RCC 7860 (cell line): ENCODE measurements around the gene ACTR6.

ENCODE experiments used
- DNase-seq: peaks from one replicate; pipeline ENCODE4 v3.0.0-alpha.2; 2015; ENCODE audit warnings: low spot score
- FAIRE-seq: peaks from 2 replicates; lab custom pipeline; 2012; peaks lifted over from hg19 to GRCh38; lab: Jason Lieb, UNC

The ACTR6 gene

DNA sequence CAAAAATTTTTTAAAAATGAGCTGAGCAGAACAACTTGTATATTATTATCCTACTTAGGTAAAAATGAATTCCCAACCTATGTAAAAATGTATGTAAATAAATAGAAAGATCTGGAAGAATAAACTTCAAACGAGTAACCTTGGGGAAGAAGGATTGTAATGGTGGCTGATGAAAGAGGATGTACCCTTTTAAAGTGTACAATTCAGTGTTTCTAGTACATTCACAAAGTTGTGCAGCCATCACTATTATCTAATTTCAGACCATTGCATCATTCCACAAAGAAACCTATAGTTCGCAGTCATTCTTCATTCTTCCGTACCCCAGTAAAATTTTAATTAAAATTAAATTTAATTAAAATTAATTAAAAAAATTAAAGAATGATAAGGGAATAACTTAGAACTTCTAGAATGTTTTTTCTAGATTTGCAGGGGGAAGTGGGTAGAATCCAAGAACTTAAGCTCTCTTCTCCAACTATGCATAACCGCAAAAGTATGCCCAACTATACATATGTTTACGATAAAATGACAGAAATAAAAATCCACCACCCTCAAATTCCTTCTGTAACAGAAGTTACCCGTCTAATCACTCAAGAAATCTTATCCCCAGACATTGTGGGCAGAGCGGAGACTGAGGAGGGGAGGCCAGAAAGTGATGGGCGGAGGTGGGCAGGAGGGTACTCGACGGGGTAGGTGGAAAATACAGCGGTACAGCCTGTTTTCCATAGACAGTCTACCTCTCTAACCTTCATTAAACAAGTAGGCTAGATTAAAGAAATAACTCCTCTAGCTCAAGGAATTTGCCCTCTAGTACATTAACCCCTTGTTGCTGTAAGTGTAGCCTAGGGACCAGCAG lies 65.3 kb downstream of the ACTR6 start:
- DNase-seq: no peak
- no peak for FAIRE-seq

GRCh38 chr12:100266585-100266834 lies 65.9 kb downstream of the ACTR6 start:
- DNase-seq: no peak
- FAIRE-seq: no peak

GRCh38 chr12:100266835-100267602 lies 66.4 kb downstream of the ACTR6 start, which contains the start of the genes DEPDC4 and SCYL2:
DEPDC4 (minus strand) TSS chr12:100267079; CDS start chr12:100267076, 3 bp downstream.
SCYL2 (plus strand) TSS chr12:100267177; CDS start chr12:100282971, 15,794 bp downstream.
- peak; percentile 92 for DNase-seq
- FAIRE-seq: peak; percentile 80

GRCh38 chr12:100267603-100268281 lies 67.1 kb downstream of the ACTR6 start:
- DNase-seq (no peak), FAIRE-seq (no peak)

GRCh38 chr12:100268835-100269564 lies 68.4 kb downstream of the ACTR6 start:
- DNase-seq (no peak), FAIRE-seq (no peak)

DNA sequence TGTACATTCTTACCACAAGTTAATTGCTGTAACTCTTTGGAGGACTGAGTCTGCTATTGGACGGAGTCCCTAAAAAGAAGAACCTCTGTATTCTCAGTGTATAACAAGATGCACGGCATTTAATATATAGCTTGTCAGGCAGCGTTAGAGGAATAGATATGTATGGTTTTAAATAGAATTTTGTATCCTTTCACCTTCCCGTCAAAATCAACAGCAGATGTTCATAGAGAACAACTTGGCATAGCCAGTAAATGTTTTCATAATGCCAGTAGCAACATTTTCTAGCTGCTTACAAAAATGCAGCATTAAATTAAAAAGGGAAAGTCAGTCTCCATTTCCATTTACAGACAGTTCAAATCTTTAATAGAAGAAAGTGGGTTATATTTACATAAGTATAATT lies 73.2 kb downstream of the ACTR6 start:
- FAIRE-seq (no peak), DNase-seq (no peak)
